HG03066 (cell line): ENCODE measurements around the gene LRRC75A.

Source experiments
- ATAC-seq: cut with Tn5 transposase; IDR thresholded peaks from one replicate; pipeline ENCODE4 v1.9.1; 2021; ENCODE audit warnings: low read depth; ENCODE audit not compliant: unreplicated experiment

Gene LRRC75A

DNA sequence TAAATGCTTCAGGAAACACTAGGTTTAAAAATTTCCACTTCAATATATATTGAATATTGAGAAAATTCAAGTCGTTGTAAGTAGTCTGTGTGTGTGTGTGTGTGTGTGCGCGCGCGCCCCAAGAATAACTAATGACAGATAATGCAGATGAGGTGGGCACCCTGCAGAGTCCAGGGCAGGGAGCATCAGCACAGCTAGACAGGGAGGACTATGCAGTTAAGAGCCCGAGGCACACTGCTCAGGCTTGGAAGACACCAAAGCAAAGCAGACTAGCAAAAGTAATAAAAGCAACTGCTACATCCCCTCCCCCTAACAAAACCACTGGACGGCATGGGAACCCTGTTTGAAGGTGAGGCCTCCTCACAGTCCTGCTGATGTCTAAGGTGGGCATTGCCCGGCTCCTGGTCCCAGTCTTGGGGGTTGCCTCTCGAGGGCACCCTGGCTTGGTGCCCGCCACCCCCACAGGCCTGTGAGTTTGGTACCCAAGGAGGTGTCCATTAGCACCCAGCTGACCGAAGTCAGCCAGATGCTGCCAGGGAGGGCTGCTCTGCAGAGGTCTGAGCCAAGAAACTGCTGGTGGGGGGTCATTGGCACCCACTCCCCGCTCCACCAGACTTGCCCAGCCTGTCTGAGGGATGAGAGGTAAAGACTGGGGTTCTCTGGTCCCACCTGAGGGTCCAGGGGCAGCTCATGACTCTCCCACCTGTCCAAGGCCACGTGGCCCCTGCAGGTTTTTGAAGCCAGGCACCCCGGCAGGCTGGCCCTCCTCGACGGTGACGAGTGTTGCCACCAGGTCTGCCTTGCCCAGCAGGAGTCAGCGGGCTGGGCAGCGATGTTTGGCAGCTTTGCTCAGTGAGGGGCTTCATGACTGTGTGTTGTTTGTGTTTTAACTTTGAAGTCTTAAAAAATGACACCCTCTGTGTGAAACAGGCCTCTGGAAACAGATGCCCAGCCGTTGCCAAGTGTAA is 18.7 kb downstream of the LRRC75A start:
- no peak for ATAC-seq

DNA sequence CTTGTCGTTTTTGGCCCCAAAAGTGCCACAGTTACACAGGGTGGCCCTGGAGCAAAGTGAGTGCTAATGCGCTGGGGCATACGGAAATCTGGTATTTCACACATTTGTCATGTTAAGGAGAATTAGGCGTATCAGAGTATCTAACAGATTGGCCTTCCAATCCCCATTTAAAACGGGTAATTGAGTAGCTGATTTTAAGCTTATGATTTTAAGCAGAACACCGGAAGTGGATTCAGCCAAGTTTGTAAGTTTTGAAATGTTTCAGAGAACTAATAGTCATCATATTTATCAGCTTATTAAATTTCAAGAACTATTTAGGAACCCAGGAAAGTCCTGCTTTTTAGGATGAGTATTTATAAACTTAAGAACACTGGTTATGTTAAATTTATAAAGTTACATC is 19.5 kb downstream of the LRRC75A start:
- ATAC-seq, result no peak

DNA sequence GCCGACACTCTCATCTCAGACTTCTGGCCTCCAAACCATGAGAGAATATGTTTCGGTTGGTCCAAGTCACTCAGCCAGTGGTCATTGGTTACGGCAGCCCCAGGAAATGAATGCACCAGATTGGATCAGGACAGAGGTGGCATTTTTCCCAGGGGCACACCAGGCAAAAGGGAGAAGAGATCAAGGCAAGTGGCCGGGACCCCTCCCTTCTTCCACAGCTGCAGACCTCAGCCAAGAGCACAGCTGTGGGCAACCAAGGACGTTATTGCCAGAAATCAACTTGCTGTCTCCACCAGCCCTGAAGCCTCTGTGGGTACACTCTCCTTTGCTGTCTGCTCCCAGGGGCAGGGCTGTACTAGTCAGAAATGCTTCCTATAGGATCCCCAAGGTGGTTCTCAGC is 20.7 kb downstream of the LRRC75A start:
- no peak for ATAC-seq

DNA sequence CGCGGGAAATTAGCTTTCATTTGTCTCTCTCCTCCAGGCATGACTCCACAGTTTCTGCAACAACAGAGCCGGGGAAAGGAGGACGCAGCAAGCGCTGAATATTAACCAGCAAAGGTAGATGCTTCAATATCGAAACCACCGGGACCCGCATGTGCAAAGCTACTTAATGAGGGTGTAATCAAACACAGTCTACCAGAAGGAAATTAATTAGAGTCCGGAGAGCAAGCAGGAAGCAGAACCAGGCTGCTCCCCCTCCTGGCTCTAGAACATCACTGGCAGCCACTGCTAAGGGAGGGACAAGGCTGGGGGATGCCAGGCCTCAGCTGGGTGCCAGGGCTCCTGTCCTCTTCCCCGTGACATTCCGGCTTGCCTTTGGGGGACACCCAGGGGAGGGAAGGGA is 21.7 kb downstream of the LRRC75A start:
- no peak for ATAC-seq

DNA sequence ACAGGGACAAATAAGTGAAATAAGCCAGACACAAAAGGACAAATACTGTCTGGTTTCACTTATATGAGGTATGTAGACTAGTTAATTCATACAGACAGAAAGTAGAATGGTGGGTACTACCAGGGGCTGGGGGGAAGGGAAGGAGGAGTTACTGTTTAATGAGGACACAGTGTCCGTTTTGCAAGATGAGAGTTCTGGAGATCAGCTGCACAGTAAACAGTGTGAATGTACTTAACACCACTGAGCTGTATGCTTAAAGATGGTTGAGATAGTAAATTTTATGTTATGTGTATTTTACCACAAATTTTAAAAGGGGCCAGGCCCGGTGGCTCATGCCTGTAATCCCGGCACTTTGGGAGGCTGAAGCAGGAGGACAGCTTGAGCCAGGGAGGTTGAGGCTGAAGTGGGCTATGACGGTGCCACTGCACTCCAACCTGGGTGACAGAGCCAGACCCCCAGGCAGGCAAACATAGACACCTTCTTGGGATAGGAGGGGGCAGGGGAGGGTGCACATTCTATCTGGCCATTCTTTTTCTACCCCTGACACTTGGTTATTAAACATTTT is 23.5 kb downstream of the LRRC75A start:
- ATAC-seq, result no peak

DNA sequence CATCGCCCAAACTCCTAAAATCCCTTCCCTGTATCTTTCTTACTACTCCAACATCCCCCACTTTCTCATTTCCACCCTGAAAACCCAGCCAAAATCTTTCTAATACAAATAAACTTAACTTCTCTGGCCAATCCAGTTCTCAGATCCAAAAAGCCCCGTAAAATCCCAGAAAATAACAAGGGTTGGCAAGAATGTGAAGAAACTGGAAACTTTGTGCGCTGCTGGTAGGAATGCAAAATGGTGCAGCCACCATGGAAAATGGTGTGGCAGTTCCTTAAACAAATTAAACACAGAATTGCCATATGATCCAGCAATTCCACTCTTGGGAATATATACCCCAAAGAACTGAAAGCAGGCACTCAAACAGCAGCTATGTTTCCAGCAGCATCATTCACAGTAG is 24.1 kb downstream of the LRRC75A start:
- no peak for ATAC-seq

DNA sequence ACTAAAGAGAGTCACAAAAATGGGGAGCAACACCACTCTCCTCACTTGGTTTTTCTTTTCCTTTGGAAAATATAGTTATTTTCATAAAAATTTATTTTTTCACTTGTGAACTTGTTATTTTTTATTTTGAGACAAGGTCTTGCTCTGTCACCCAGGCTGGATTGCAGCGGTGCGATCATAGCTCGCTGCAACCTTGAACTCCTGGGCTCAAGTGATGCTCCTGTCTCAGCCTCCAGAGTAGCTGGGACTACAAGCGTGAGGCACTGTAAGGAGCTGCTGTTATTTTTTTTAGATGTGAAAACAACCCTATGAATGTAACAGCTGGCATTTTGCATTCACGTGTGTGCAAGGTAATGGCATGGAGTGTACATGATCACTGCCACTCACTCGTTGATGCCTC is 24.9 kb downstream of the LRRC75A start:
- no peak for ATAC-seq

DNA sequence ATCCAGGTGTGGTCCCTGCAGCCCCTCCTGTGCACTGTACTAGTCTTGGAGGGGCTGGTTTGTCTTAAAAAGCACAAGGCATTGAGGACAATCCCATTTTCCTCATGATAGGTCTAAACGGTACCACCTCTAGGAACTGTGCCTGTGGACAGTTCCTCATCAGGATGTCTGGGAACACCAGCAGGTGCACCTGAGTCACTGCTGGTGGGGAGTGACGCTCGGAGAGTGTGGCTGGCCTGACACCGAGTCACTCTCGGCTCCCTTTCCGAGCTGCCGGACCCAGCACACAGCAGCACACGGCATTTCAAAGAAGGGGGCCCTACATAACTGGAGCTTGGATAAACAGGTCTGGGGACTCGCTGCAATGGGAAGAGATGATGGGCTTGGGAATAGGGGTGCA is 25.6 kb downstream of the LRRC75A start:
- ATAC-seq, result no peak

DNA sequence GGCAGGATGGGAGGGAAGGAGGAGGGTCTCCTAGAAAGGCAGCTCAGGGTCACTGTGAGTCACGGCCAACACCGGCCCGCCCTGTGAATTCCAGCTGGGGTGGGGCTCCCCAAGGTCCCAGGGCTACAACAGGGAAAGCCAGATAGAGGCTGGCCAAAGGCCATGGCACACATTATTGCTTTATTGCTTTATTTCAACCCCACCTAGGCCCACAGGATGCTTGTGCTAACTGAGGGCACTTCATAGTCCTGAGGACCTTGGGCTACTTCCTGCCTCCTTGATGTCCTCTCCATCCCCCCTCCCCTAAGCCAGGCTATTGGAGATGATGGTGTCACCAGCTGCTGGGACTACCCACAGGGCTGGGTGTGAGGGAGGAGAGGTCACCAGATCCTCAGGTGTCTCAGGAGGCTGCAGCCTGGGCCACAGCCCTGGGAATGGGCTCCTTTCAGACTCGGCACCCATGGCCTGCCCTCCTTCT is 26.1 kb downstream of the LRRC75A start:
- no peak for ATAC-seq

DNA sequence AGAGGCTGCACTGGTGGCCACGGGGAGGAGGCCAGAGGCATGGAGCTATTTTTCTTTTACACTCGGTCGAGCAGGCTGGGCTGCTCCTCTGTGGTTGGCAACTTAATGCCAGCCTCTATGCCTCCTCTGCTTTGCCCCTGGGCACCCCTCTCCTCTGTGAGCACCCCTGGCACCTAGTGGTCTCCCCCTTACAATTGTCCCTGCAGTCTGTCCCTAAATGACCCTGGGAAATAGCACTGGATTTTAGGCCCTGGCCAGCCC is 27.0 kb downstream of the LRRC75A start:
- ATAC-seq, result no peak

DNA sequence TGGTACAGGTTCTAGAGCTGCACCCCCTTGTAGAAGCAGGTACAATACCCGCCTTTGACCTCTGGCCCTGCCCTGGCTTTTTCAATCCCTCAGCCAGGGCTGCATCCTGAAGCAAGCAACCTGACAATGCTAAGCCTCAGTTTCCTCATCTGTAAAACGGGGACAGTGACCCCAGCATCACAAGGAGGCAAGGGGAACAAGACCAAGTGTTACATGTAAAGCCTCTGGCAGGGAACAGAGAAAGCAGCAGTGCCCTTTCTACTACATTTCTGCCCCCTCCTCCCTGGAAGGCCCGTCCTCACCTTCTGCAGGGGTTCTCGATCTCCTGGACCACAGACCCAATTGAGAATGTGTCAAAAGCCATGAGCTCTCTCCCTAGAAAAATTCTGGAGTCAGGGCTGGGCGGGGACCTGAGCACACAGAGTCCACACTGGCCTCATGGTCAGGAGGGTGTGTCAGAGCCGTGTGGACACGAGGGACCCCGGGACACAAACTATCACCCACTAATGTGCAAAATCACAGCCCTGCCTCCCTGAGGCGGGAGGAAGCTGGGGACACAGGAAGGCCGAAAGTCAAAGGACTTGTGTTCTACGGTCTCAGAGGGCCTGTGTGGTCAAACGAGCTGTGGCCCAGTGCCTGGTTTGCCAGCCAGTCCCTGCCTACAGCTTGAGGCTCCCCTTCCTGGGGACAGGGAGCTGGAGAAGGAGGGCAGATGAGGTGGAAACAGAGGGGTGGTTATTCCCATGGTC is 27.5 kb downstream of the LRRC75A start:
- no peak for ATAC-seq

DNA sequence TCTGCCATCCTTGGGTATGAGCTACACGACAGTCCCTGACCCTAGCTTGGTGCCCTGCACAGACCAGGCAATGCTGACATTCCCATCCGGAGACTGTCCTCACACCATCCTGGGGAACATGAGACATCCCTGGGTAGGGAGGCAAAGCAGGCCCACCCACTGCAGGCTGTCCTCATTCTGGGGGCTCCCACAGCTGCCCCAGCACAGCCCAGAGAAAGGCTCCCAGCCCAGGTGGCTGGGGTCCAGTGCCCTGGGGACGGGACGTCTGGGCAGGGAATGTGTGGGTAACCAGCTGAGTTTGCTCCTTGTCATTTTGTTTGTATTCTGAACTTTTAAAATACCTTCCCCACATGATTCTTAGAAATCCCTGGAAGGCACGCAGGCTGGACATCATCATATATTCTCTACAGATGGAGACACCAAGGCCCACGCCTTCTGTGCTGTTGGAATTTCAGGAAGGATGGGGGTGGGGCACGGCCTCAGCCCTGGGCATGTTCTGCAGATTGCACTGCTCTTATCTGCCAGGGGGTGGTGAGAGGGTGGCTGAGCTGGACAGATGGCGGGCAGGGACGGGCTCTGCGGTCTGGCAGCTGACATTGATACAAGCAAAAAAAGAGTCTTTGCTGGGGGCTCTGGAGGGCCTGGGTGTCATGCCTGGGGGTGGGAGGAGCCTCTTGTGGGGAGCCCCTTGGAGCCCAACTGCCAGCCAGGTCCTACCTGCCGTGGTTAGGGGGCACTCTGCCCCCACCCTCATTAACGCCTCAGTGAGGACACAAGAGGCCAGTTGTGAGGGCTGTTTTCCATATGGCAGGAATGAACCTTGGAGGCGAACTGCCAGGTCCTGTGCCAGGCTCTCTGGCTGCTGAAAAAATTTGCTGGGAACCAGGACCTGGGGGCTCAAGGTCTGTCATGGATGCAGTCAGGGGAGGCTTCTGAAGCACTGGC is 28.4 kb downstream of the LRRC75A start:
- ATAC-seq, result no peak

DNA sequence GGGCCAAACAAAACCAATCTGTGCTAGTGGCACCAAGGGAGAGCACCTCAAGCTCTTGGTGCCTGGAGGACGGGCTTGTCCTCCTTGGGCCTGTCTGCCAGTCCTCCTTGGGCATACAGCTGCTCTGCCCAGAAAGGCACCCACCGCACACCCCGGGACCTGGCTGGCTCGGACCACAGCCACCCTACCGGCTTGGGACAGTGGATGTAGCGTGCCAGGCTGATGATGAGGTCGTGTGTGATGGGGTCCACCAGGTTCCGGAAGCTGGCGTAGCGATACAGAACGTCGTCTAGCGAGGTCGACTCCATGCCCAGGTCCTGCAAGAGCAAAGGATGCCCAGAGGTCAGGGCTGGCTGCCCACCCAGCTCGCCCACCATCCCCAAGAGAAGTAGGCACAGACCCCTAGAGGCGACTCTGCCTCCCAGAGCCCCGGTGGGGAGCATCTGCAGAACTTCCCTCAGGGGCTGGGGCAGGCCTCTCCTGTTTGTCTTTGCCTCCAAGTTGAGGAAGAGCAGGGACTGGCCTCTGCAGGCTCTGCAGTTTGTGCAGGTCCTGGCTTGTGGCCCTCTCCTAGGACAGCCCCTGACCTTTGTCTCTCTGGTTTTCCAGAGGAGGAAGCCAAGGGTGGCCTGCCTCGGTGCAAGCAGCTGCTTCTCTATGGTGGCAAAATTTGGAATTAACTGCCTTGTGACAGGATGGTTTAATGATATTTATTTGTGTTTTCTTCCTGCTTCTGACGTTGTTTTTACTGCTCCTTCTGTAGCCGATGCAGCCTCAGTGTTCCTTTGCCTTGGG is 29.7 kb downstream of the LRRC75A start:
- ATAC-seq, result no peak

DNA sequence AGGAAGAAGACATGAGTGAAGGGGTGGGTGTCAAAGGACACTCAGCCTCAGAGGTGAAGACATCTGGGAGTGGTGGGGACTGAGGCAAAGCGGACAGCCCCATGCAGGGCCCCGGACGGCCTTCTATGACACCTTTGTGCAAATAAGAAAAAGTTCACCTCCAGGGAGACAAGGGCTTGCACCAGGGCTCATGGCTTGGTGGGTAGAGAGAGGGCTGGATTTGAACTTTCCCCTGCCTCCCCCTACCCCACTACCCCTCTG is 30.5 kb downstream of the LRRC75A start:
- no peak for ATAC-seq

DNA sequence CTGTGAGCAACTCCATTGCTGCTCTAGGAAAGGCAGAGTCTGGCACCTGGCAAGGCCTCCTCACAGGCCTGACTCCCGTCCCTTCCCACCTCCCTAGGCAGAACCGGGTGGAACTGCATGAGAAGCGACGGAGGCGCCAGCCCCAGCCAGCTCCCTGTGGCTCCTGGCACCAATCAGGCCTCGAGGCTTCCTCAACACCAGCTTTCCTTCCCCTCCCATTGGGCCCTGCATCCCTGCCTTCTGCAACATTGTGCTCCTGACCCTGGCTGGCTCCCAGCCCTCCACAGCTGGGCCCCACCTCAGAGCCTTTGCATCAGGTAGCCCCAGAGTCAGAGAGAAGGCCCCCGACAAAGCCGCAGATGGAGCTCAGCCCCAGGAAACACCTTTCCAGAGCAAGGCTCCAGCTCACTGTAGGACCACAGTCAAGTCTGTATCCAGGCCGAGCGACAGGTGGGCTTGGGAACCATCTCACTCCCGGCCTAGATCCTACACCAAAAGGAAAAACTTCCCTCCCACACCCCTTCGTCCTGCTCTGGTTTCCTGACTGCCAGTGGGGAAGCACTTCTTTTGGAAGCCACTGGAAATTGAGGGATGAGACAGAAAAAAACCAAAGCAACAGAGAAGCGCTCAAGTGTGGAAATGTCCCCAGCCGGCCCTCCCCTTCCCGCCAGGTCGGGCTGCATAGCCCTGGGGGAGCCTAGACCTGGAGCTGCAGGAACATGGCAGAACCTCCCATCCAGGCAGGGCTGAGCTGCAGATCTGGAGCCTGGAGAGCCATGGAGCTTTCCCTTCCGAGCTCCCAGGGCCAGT is 31.0 kb downstream of the LRRC75A start:
- ATAC-seq, result no peak

DNA sequence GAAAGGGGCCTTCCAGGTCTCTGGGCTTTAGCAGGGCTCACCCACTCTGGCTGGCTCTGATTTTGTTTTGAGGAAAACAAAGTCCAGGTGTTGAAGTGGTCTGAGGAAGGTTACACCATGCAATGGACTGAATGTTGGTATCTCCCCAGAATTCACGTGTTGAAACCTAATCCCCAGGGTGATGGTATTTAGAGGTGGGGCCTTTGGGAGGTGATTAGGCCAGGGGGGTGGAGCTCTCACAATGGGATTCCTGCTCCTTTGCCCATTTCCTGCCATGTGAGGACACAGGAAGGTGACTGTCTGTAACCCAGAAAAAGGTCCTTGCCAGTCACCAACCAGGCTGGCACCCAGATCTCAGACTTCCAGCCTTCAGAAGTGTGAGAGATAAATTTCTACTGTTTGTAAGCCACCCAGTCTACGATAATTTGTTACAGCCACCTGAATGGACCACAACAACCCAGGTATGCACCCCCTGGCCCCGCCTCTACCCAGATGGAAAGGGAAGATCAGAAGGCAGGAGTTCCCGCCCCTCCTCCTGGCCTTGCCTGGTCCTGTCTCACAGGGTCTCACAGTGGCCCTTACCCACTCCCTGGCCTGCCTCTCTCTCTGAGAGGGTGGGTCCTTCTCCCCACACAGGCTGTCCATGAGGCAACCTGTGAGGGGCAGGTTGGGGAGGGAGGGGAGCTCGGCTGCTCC is 32.0 kb downstream of the LRRC75A start:
- ATAC-seq, result no peak

DNA sequence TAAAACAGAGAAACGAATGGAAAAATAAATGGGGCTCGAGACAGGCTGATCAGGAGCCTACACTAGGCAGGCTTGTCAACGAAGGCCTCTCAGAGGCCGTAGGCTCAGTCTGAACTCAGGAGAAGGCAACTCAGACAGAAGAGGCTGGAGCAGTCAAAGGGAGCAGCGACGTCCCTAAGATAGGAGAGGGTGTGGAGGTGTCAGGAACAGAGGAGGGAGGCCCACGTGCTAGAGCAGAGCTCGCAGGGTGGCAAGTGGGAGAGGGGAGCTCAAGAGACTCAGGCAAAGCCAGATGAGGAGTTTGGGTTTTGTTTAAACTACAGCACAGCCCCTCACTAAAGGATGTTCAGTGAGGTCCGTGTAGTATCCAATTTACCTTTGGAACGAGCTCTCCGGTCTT is 32.7 kb downstream of the LRRC75A start:
- ATAC-seq, result no peak

DNA sequence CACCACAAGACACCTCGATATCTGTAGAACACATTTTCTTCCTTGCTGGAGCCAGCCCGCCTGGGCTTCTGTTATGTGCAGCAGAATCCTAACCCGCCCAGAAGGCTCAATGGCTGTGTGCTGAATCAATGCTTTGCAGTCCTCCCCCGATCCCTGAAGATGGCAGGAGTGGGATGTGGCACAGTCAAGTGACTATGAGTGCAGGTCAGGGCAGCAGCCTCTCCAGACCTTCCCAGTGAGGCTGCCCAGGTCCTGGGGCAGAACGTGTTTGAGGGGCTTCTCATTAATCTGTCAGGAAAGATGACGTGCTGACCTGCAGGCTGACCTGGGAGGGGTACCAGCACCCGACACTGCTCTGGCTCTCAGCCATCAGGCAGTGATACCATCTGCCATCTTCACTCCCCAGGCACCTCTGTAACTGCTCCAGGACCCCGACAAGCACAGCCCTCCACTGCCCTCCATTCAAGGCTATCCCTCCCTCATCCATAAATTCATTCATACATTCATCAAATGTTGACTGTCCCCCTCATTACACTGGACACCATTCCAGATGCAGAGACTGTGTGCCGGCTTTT is 35.2 kb downstream of the LRRC75A start:
- no peak for ATAC-seq
